SJCRH30 (cell line): ENCODE results near the gene WT1. TPM values are rescaled to one million over a fixed set of nuclear protein-coding genes. Genes with fewer than 3 reads are reported as not detected.
A peak's percentile ranks its signal among the peaks of the same experiment; 100 is the strongest.
"Not testable (repeated sequence)": the region's sequence is repeated elsewhere in the genome, so short reads cannot be mapped to it uniquely, and the experiment has no call there.

Source experiments
- DNase-seq, 2 experiments: peaks; one replicate each; pipeline ENCODE4 v3.0.0-alpha.2; 2015 to 2020
- H3K27ac ChIP-seq: fragments of 250-450 bp; sonication (Bioruptor Pico); 2 replicates; pipeline ENCODE4 v1.5.1; 2020; ENCODE audit warnings: mild to moderate bottlenecking, moderate library complexity
- H3K27me3 ChIP-seq: fragments of 250-450 bp; sonication (Bioruptor Pico); 2 replicates; pipeline ENCODE4 v1.5.1; 2020; ENCODE audit warnings: mild to moderate bottlenecking, moderate library complexity
- H3K36me3 ChIP-seq: fragments of 250-450 bp; sonication (Bioruptor Pico); 2 replicates; pipeline ENCODE4 v1.5.1; 2020; ENCODE audit warnings: mild to moderate bottlenecking, moderate library complexity
- H3K4me1 ChIP-seq: fragments of 250-450 bp; sonication (Bioruptor Pico); 2 replicates; pipeline ENCODE4 v1.5.1; 2020; ENCODE audit warnings: mild to moderate bottlenecking, moderate library complexity
- H3K4me3 ChIP-seq: fragments of 250-450 bp; sonication (Bioruptor Pico); 2 replicates; pipeline ENCODE4 v1.5.1; 2020; ENCODE audit warnings: mild to moderate bottlenecking, moderate library complexity
- H3K9me3 ChIP-seq: fragments of 250-450 bp; sonication (Bioruptor Pico); replicated peaks from 2 replicates; pipeline ENCODE4 v1.5.1; 2020; ENCODE audit warnings: mild to moderate bottlenecking, moderate library complexity
- total RNA-seq: library from RNA; depleted of rRNA; stranded (reverse); fragments of >200 nt; shearing (Covaris generic); gene quantifications from 2 replicates; pipeline ENCODE4 v1.2.3, GENCODE V29; 2014

WT1 gene
- total RNA-seq, 1 experiment from 2014 or later, result not detected

- Histone ChIP-seq H3K27me3 (no peaks in the 10 kb centered on the region), H3K9me3 (no peaks in the 10 kb centered on the region), H3K36me3 (no peaks in the 10 kb centered on the region), H3K4me3 (no peak overlapping the region), H3K4me1 (no peaks in the 10 kb centered on the region), H3K27ac (no peak overlapping the region)
- no peak for DNase-seq
These were observed 42.5 kb downstream of the WT1 start for GRCh38 chr11:32392840-32393239.

- Histone ChIP-seq H3K4me1 (no peaks in the 10 kb centered on the region), H3K4me3 (no peak overlapping the region), H3K27me3 (no peaks in the 10 kb centered on the region), H3K27ac (no peak overlapping the region), H3K9me3 (no peaks in the 10 kb centered on the region), H3K36me3 (no peaks in the 10 kb centered on the region)
- no peak for DNase-seq
These were observed 43.3 kb downstream of the WT1 start for GRCh38 chr11:32391956-32392553.

GRCh38 chr11:32391479-32391878, 43.9 kb downstream of the WT1 start:
- Histone ChIP-seq H3K36me3 (no peaks in the 10 kb centered on the region), H3K9me3 (no peaks in the 10 kb centered on the region), H3K27me3 (no peaks in the 10 kb centered on the region), H3K4me3 (no peak overlapping the region), H3K4me1 (no peaks in the 10 kb centered on the region), H3K27ac (no peak overlapping the region)
- no peak for DNase-seq

- no peak for DNase-seq
- no peaks in the 10 kb centered on the region for H3K27me3 ChIP-seq
- no peaks in the 10 kb centered on the region for H3K4me1 ChIP-seq
- H3K27ac ChIP-seq, result no peak overlapping the region
- no peaks in the 10 kb centered on the region for H3K9me3 ChIP-seq
- H3K36me3 ChIP-seq, result no peaks in the 10 kb centered on the region
- H3K4me3 ChIP-seq, result no peak overlapping the region
These were observed 44.6 kb downstream of the WT1 start for GRCh38 chr11:32390712-32391111.

GRCh38 chr11:32388871-32389770, 46.2 kb downstream of the WT1 start:
- Histone ChIP-seq H3K4me1 (no peaks in the 10 kb centered on the region), H3K27ac (no peak overlapping the region), H3K4me3 (no peak overlapping the region), H3K9me3 (no peaks in the 10 kb centered on the region), H3K36me3 (no peaks in the 10 kb centered on the region), H3K27me3 (no peaks in the 10 kb centered on the region)
- DNase-seq, result no peak

- Histone ChIP-seq H3K27me3 (no peaks in the 10 kb centered on the region), H3K4me1 (no peaks in the 10 kb centered on the region), H3K36me3 (no peaks in the 10 kb centered on the region), H3K27ac (no peak overlapping the region), H3K9me3 (no peaks in the 10 kb centered on the region), H3K4me3 (no peak overlapping the region)
- DNase-seq, result no peak
These were observed 47.0 kb downstream of the WT1 start for GRCh38 chr11:32388365-32388764.

- Histone ChIP-seq H3K4me3 (no peak overlapping the region), H3K27me3 (no peaks in the 10 kb centered on the region), H3K36me3 (no peaks in the 10 kb centered on the region), H3K4me1 (no peaks in the 10 kb centered on the region), H3K27ac (no peak overlapping the region), H3K9me3 (no peaks in the 10 kb centered on the region)
- DNase-seq, result no peak
These were observed 47.9 kb downstream of the WT1 start for GRCh38 chr11:32387411-32387810.

GRCh38 chr11:32386770-32387377, 48.5 kb downstream of the WT1 start:
- Histone ChIP-seq H3K27me3 (no peaks in the 10 kb centered on the region), H3K36me3 (no peaks in the 10 kb centered on the region), H3K4me1 (no peaks in the 10 kb centered on the region), H3K4me3 (no peak overlapping the region), H3K9me3 (no peaks in the 10 kb centered on the region), H3K27ac (no peak overlapping the region)
- no peak for DNase-seq

GRCh38 chr11:32385998-32386397, 49.3 kb downstream of the WT1 start:
- Histone ChIP-seq H3K4me3 (no peak overlapping the region), H3K27me3 (no peaks in the 10 kb centered on the region; the same call in 1 of the 2 replicates), H3K9me3 (no peaks in the 10 kb centered on the region), H3K4me1 (no peaks in the 10 kb centered on the region), H3K36me3 (no peaks in the 10 kb centered on the region), H3K27ac (no peak overlapping the region)
- DNase-seq, result peak in 1 of 2 experiments; percentile 42

GRCh38 chr11:32382339-32383049, 52.8 kb downstream of the WT1 start:
- no peaks in the 10 kb centered on the region; the same call in 1 of the 2 replicates for H3K27me3 ChIP-seq
- H3K4me1 ChIP-seq, result no peaks in the 10 kb centered on the region
- H3K36me3 ChIP-seq, result no peaks in the 10 kb centered on the region
- no peak for DNase-seq
- no peak overlapping the region for H3K27ac ChIP-seq
- no peak overlapping the region for H3K4me3 ChIP-seq
- H3K9me3 ChIP-seq, result no peaks in the 10 kb centered on the region

GRCh38 chr11:32381179-32381578, 54.2 kb downstream of the WT1 start:
- H3K4me1 ChIP-seq, result no peaks in the 10 kb centered on the region
- no peaks in the 10 kb centered on the region for H3K9me3 ChIP-seq
- DNase-seq, result no peak
- no peak overlapping the region for H3K4me3 ChIP-seq
- H3K36me3 ChIP-seq, result no peaks in the 10 kb centered on the region
- H3K27me3 ChIP-seq, result no peaks in the 10 kb centered on the region; the same call in 1 of the 2 replicates
- no peak overlapping the region for H3K27ac ChIP-seq

- Histone ChIP-seq H3K4me1 (no peaks in the 10 kb centered on the region), H3K27ac (no peak overlapping the region), H3K27me3 (no peaks in the 10 kb centered on the region; the same call in 1 of the 2 replicates), H3K9me3 (no peaks in the 10 kb centered on the region), H3K36me3 (no peaks in the 10 kb centered on the region), H3K4me3 (no peak overlapping the region)
- DNase-seq, result no peak
These were observed 55.6 kb downstream of the WT1 start for GRCh38 chr11:32379719-32380118.

- DNase-seq, result no peak
- no peaks in the 10 kb centered on the region for H3K36me3 ChIP-seq
- no peak overlapping the region for H3K27ac ChIP-seq
- H3K4me1 ChIP-seq, result no peaks in the 10 kb centered on the region
- H3K27me3 ChIP-seq, result no peaks in the 10 kb centered on the region; the same call in 1 of the 2 replicates
- no peak overlapping the region for H3K4me3 ChIP-seq
- H3K9me3 ChIP-seq, result no peaks in the 10 kb centered on the region
These were observed 59.5 kb downstream of the WT1 start for GRCh38 chr11:32375826-32376225.

GRCh38 chr11:32374261-32374711, 61.1 kb downstream of the WT1 start:
- Histone ChIP-seq H3K9me3 (no peaks in the 10 kb centered on the region), H3K4me3 (no peak overlapping the region), H3K27me3 (no peaks in the 10 kb centered on the region), H3K4me1 (no peaks in the 10 kb centered on the region), H3K27ac (no peak overlapping the region), H3K36me3 (no peaks in the 10 kb centered on the region)
- DNase-seq, result peak; percentile 17 to 58

GRCh38 chr11:32369987-32370386, 65.4 kb downstream of the WT1 start:
- H3K27me3 ChIP-seq, H3K4me1 ChIP-seq: not testable (repeated sequence)

More at GRCh38 chr11:32369987-32370386, 65.4 kb downstream of the WT1 start:
- H3K9me3 ChIP-seq, H3K36me3 ChIP-seq, DNase-seq, H3K4me3 ChIP-seq, H3K27ac ChIP-seq: not testable (repeated sequence)
